Brain microvascular endothelial cell (primary cell): Measurements from ENCODE around the gene PTPRN2.

Experiments
- DNase-seq: peaks from one replicate; pipeline ENCODE4 v3.0.0-alpha.2; 2020
- H3K27ac ChIP-seq: fragments of 250-450 bp; sonication (Bioruptor Pico); 2 replicates; pipeline ENCODE4 v1.5.1; 2020; ENCODE audit warnings: mild to moderate bottlenecking, moderate library complexity
- H3K27me3 ChIP-seq: fragments of 250-450 bp; sonication (Bioruptor Pico); replicated peaks from 2 replicates; pipeline ENCODE4 v1.5.1; 2020; ENCODE audit warnings: mild to moderate bottlenecking
- H3K36me3 ChIP-seq: fragments of 250-450 bp; sonication (Bioruptor Pico); replicated peaks from 2 replicates; pipeline ENCODE4 v1.5.1; 2020; ENCODE audit warnings: mild to moderate bottlenecking
- H3K4me3 ChIP-seq: 2 replicates; pipeline ENCODE4 v1.5.1; 2011; ENCODE audit warnings: low read depth, mild to moderate bottlenecking, control low read depth, low read length, moderate library complexity
- in situ Hi-C: cut with HindIII; loops from 2 replicates; pipeline ENCODE4 v1.10.0; 2017; ENCODE audit warnings: low sequenced_read_pairs, low pct_ligation_motif_present
- TF ChIP-seq, protein P1 (sequence below): IDR thresholded peaks from 2 replicates; pipeline ENCODE4 v1.5.1; 2011; ENCODE audit warnings: low read depth, mild to moderate bottlenecking, moderate library complexity, low read length, control low read depth, inconsistent platforms; ENCODE audit errors: missing control alignments

Gene PTPRN2

DNA sequence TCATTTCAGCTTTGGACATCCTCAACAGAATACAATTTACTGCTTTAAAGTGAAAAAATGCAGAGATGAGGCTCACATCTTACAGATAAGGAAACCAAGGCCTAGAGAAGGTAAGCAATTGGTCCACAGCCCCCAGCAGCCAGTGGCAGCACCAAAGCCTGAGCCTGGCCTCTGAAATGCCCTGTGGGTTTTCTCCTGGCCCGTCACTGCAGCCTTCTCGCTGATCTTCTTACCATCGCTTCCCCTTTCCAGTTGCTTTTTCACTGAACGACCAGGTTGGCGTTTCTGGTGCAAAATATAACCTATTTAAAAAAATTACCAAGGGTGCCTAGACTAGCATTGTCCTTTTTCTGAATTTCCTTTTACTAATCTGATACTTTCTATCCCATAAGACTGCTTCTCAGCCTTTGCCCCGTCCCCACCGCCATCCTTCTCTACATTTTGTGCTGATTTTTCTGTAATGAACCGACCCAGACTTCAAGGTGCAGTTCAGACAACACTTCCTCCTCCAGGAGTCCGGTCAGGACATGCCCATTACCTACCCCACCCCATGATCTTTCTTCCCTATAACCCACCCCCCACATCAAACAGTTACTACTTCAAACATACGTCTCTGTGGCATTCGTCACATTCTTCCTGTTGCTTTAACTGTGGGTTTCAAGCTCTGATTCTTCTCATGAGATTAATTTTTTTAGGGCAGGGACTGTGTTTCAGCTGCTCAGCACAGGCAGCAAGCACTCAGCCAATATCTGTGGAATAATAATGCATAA is 961.5 kb downstream of the PTPRN2 start:
- no peak overlapping the region for H3K4me3 ChIP-seq
- no peak for DNase-seq
- TF ChIP-seq, protein P1, sequence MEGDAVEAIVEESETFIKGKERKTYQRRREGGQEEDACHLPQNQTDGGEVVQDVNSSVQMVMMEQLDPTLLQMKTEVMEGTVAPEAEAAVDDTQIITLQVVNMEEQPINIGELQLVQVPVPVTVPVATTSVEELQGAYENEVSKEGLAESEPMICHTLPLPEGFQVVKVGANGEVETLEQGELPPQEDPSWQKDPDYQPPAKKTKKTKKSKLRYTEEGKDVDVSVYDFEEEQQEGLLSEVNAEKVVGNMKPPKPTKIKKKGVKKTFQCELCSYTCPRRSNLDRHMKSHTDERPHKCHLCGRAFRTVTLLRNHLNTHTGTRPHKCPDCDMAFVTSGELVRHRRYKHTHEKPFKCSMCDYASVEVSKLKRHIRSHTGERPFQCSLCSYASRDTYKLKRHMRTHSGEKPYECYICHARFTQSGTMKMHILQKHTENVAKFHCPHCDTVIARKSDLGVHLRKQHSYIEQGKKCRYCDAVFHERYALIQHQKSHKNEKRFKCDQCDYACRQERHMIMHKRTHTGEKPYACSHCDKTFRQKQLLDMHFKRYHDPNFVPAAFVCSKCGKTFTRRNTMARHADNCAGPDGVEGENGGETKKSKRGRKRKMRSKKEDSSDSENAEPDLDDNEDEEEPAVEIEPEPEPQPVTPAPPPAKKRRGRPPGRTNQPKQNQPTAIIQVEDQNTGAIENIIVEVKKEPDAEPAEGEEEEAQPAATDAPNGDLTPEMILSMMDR = no peak
- no peak overlapping the region for H3K27ac ChIP-seq
- in situ Hi-C loops = no loop called here
- H3K36me3 ChIP-seq = no peaks in the 10 kb centered on the region
- no peaks in the 10 kb centered on the region for H3K27me3 ChIP-seq

DNA sequence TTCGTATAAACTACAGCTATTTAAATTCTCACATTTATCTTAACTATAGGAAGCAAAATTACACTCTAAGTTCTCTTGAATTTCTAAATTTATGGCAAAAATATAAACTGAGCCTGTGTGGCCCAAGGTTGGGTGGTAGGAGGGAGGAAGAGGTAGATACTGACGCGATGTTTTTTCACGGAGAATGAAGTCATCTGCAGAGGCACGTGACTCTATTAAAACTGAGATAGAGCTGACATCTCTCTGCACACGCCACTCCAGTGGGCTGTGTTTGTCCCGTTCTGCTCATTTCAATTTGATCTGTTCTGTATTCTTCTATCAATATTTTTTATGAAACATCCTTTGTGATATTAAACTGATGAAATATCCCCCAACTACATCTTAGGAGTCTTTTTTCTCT is 964.1 kb downstream of the PTPRN2 start:
- TF ChIP-seq, protein P1 = no peak
- H3K27ac ChIP-seq = no peak overlapping the region
- no peak overlapping the region for H3K4me3 ChIP-seq
- H3K36me3 ChIP-seq = no peaks in the 10 kb centered on the region
- no peak for DNase-seq
- in situ Hi-C loops = no loop called here
- H3K27me3 ChIP-seq = no peaks in the 10 kb centered on the region

DNA sequence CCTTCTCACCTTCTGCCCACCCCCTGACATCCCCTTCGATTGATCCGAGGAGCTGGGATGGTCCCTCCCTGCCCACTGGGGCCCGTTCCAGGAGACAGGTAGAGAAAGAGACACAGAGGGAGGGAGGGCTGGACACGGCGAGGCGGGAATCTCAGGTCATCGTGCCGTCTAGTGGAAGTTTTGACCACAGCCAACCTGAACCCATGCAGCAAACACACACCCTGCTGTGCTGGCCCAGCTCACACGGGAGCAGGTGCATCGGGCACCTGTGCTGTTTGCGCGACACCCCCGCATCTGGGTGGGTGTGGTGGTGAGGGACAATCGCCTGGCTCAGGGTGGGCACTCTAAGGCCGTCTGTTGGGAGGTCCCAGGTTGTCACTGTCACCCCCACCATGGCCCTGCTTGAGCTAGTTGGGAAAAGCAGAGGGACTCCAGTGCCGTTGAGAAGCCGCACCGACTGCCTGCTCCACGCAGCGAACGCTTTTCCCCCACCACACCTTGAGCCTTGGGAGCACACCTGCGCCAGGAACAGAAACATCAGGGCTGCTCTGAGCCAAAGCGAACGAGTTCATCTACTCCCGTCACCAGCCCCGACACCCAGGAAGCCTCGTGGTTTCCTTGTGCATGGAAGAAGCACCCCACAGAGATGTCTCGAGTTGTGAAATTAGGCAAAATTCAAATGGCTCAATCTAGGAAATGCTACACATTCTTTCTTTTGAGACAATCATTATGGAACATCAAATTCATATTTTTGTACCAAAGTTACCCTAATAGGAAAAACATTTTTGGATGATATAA is 965.0 kb downstream of the PTPRN2 start:
- H3K27ac ChIP-seq = no peak overlapping the region
- no peaks in the 10 kb centered on the region for H3K27me3 ChIP-seq
- TF ChIP-seq, protein P1 = no peak
- no peak overlapping the region for H3K4me3 ChIP-seq
- DNase-seq = no peak
- H3K36me3 ChIP-seq = no peaks in the 10 kb centered on the region
- in situ Hi-C loops = no loop called here

DNA sequence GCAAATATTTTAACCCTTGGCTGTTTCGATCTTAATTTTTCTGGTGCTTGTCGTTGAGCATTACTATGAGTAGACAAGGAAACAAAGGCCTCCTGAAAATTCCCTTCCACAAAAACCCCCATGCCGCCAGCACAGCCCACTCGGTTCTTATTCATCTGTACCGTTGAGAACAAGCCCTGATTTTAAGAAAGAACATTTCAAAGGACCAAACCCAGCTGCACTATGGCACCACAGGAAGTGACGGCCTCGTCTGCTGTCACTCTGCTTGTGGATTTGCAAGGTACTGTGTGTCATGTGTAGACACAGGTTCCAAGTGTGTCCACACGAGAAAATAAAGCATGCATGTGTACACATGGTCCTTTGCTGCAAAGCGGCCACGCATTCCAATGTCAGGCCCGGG is 965.6 kb downstream of the PTPRN2 start:
- no peak for DNase-seq
- H3K4me3 ChIP-seq = no peak overlapping the region
- H3K27ac ChIP-seq = no peak overlapping the region
- TF ChIP-seq, protein P1 = no peak
- H3K27me3 ChIP-seq = no peaks in the 10 kb centered on the region
- H3K36me3 ChIP-seq = no peaks in the 10 kb centered on the region
- in situ Hi-C loops = no loop called here

DNA sequence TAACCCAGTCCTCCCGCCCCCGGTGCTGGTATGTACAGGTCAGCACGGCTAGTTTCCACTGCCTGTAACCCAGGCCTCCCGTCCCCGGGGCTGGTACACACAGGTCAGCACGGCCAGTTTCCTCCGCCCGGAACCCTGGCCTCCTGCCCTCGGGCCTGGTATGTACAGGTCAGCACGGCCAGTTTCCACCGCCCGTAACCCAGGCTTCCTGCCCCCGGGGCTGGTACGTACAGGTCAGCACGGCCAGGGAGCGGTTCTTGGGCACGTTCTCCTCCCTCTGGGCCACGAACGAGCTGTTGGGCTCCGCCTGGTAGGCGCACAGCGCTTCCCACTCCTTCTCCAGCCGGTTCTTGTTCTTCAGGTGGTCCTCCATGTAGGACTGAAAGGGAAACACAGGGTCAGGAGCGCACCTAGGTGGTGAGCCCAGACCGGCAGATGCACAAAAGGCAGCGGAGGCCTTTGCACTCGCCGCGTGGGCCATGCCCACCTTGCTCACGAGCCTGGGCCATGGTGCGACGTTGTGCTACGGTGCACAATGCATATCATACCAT is 966.4 kb downstream of the PTPRN2 start:
- no peak overlapping the region for H3K4me3 ChIP-seq
- in situ Hi-C loops = no loop called here
- no peaks in the 10 kb centered on the region for H3K27me3 ChIP-seq
- H3K36me3 ChIP-seq = no peaks in the 10 kb centered on the region
- DNase-seq = no peak
- TF ChIP-seq, protein P1 = no peak
- no peak overlapping the region for H3K27ac ChIP-seq
